MM.1S (cell line): ENCODE measurements around the gene OR6K2.
"Not testable (repeated sequence)": the region's sequence is repeated elsewhere in the genome, so short reads cannot be mapped to it uniquely, and the experiment has no call there.

Source experiments
- DNase-seq: peaks from one replicate; pipeline ENCODE4 v3.0.0-alpha.2; 2015
- H2AFZ ChIP-seq: fragments of 300-600 bp; sonication (generic); 2 replicates; pipeline ENCODE4 v1.6.0; 2016; ENCODE audit warnings: antibody characterized with exemption, low read length
- H3F3A ChIP-seq: fragments of 300-600 bp; sonication (generic); 2 replicates; pipeline ENCODE4 v1.6.1; 2016; ENCODE audit warnings: mild to moderate bottlenecking, antibody characterized with exemption, low read length, moderate library complexity, mixed read lengths; ENCODE audit not compliant: insufficient read depth
- H3K27ac ChIP-seq: fragments of 300-600 bp; sonication (generic); 2 replicates; pipeline ENCODE4 v1.5.1; 2016; ENCODE audit warnings: mild to moderate bottlenecking, low read length
- H3K27me3 ChIP-seq: fragments of 300-600 bp; sonication (generic); replicated peaks from 2 replicates; pipeline ENCODE4 v1.6.0; 2016; ENCODE audit warnings: low read length; ENCODE audit not compliant: insufficient read depth
- H3K36me3 ChIP-seq: fragments of 300-600 bp; sonication (generic); replicated peaks from 2 replicates; pipeline ENCODE4 v1.6.1; 2016; ENCODE audit warnings: mild to moderate bottlenecking, low read length, mixed read lengths; ENCODE audit not compliant: insufficient read depth
- H3K4me1 ChIP-seq: fragments of 300-600 bp; sonication (generic); 2 replicates; pipeline ENCODE4 v1.6.1; 2016; ENCODE audit warnings: low read length, mixed read lengths
- H3K4me2 ChIP-seq: fragments of 300-600 bp; sonication (generic); 2 replicates; pipeline ENCODE4 v1.6.0; 2016; ENCODE audit warnings: low read depth, low read length
- H3K4me3 ChIP-seq: fragments of 300-600 bp; sonication (generic); 2 replicates; pipeline ENCODE4 v1.5.1; 2016; ENCODE audit warnings: low read length, mixed read lengths
- H3K79me2 ChIP-seq: fragments of 300-600 bp; sonication (generic); 2 replicates; pipeline ENCODE4 v1.6.1; 2016; ENCODE audit warnings: mixed run types, low read length, mixed read lengths
- H3K9ac ChIP-seq: fragments of 300-600 bp; sonication (generic); 2 replicates; pipeline ENCODE4 v1.6.1; 2016; ENCODE audit warnings: low read length, mixed read lengths
- H3K9me2 ChIP-seq: fragments of 300-600 bp; sonication (generic); replicated peaks from 2 replicates; pipeline ENCODE4 v1.6.1; 2016; ENCODE audit warnings: mild to moderate bottlenecking, low read length, mixed read lengths; ENCODE audit not compliant: insufficient read depth
- H3K9me3 ChIP-seq: fragments of 300-600 bp; sonication (generic); replicated peaks from 2 replicates; pipeline ENCODE4 v1.6.1; 2016; ENCODE audit warnings: mild to moderate bottlenecking, low read length, mixed read lengths; ENCODE audit not compliant: insufficient read depth
- H4K20me1 ChIP-seq: fragments of 300-600 bp; sonication (generic); 2 replicates; pipeline ENCODE4 v1.6.1; 2016; ENCODE audit warnings: mild to moderate bottlenecking, low read length, moderate library complexity, mixed read lengths; ENCODE audit not compliant: insufficient read depth
- EZH2 ChIP-seq: fragments of 300-600 bp; sonication (generic); optimal IDR thresholded peaks from 2 replicates; pipeline ENCODE3; 2017; ENCODE audit warnings: low read depth, mild to moderate bottlenecking, antibody characterized with exemption, low read length, mixed read lengths
- EZH2phosphoT487 ChIP-seq: fragments of 300-600 bp; sonication (generic); IDR thresholded peaks from 2 replicates; pipeline ENCODE4 v1.6.1; 2018; ENCODE audit warnings: antibody characterized with exemption, low read length
- TF ChIP-seq, protein P1 (sequence below): fragments of 300-600 bp; sonication (generic); IDR thresholded peaks from 2 replicates; pipeline ENCODE4 v1.5.1; 2016; ENCODE audit warnings: antibody characterized with exemption, low read length, mixed read lengths

The OR6K2 gene

DNA sequence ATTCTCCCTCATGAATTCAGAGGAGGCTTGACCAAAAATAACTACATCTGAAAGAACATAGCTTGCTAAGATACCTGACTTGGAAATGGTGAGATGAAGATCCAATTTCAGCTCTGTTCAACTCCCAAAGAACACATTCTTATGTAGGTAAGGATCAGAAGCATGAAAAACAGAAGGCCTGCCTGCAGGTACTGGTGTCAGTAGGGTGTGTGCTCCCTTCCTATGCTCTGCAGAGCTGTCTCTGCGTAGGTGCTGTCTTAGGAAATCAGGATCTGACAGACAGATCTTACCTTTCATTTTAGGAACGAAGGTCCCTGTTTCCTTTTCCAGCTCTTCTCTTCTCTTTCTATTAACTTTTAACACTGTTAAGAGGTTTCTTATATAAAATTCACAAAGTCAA is 5.6 kb upstream of the OR6K2 start:
- Histone ChIP-seq H3K27ac (no peak overlapping the region), H4K20me1 (no peaks in the 10 kb centered on the region), H3K9me3 (no peaks in the 10 kb centered on the region), H2AFZ (no peak overlapping the region), H3K27me3 (no peaks in the 10 kb centered on the region), H3K4me1 (no peaks in the 10 kb centered on the region), H3K4me2 (no peak overlapping the region), H3K4me3 (no peak overlapping the region), H3K9ac (no peak overlapping the region), H3K9me2 (no peaks in the 10 kb centered on the region), H3F3A (no peaks in the 10 kb centered on the region), H3K36me3 (no peaks in the 10 kb centered on the region), H3K79me2 (no peaks in the 10 kb centered on the region)
- TF ChIP-seq EZH2: no peak
- no peak for DNase-seq

DNA sequence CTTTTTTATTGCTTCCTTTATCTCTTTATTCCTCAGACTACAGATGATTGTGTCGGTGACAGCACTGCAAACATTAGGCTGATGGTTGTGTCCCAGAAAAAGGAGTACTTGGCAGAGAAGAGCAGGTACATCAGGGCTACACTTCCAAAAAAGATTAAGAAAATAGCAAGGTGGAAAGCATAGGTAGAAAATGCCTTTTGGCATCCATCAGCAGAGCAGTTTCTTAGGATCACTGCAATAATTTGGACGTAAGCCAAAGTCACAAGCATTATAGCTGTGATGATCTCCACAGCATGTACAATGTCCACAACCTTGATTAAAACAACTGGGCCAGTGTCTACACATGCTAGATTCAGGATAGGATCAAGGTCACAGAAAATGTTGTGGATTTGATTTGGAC is 5.9 kb downstream of the OR6K2 start:
- no peak for TF ChIP-seq EZH2
- TF ChIP-seq, protein P1, sequence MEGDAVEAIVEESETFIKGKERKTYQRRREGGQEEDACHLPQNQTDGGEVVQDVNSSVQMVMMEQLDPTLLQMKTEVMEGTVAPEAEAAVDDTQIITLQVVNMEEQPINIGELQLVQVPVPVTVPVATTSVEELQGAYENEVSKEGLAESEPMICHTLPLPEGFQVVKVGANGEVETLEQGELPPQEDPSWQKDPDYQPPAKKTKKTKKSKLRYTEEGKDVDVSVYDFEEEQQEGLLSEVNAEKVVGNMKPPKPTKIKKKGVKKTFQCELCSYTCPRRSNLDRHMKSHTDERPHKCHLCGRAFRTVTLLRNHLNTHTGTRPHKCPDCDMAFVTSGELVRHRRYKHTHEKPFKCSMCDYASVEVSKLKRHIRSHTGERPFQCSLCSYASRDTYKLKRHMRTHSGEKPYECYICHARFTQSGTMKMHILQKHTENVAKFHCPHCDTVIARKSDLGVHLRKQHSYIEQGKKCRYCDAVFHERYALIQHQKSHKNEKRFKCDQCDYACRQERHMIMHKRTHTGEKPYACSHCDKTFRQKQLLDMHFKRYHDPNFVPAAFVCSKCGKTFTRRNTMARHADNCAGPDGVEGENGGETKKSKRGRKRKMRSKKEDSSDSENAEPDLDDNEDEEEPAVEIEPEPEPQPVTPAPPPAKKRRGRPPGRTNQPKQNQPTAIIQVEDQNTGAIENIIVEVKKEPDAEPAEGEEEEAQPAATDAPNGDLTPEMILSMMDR: no peak
- no peak for TF ChIP-seq EZH2phosphoT487
- Histone ChIP-seq H3K4me1 (no peaks in the 10 kb centered on the region), H3F3A (no peaks in the 10 kb centered on the region), H3K9me2 (no peaks in the 10 kb centered on the region), H4K20me1 (no peaks in the 10 kb centered on the region), H3K9ac (no peak overlapping the region), H3K4me3 (no peak overlapping the region), H3K79me2 (no peaks in the 10 kb centered on the region), H3K9me3 (no peaks in the 10 kb centered on the region), H3K36me3 (no peaks in the 10 kb centered on the region), H3K4me2 (no peak overlapping the region), H2AFZ (no peak overlapping the region), H3K27me3 (no peaks in the 10 kb centered on the region), H3K27ac (no peak overlapping the region)
- DNase-seq: no peak

DNA sequence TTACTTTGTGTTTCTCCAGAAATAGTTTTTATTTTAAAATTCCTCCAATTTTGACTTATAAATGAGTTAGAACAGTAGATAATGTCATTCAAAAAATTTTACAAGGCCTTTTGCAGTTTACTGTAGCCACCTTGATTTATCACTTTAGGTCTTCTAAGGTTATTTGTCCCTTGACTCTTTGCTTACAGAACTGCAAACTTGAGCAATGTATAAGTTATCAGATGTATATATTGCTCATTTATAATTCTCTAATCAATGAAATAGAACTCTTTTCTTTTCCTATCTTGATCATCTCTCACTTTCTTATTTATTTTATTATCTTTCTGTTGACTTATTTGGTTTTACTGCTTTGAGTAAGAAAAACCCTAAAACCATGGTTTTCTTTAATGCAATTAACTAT is 8.1 kb downstream of the OR6K2 start:
- Histone ChIP-seq H3K9me3 (no peaks in the 10 kb centered on the region), H3K79me2 (no peaks in the 10 kb centered on the region), H3F3A (no peaks in the 10 kb centered on the region), H3K9me2 (no peaks in the 10 kb centered on the region), H3K4me3 (no peak overlapping the region), H3K27me3 (no peaks in the 10 kb centered on the region), H3K4me1 (no peaks in the 10 kb centered on the region), H3K4me2 (no peak overlapping the region), H4K20me1 (no peaks in the 10 kb centered on the region), H2AFZ (no peak overlapping the region), H3K27ac (no peak overlapping the region), H3K36me3 (no peaks in the 10 kb centered on the region), H3K9ac (no peak overlapping the region)
- TF ChIP-seq EZH2: no peak
- TF ChIP-seq EZH2phosphoT487: no peak
- TF ChIP-seq, protein P1: no peak
- DNase-seq: no peak

DNA sequence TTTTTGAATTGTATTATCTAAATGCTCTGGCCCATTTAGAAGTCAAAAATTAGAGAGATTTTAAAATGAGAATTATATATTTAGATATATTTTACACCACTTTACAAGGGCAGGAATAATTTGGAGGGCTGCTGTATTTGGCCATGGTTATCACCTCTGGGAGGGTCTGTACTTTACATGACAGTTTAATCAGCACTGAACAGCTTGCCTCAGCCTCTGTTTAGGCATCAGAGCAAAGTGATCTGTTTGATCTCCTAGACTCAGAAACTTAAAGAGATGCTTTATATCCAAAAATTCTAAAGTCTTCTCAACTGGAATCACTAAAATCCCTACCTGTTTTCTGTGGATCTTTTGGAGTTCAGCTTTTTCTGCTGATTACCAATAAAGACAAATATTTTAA is 8.5 kb downstream of the OR6K2 start:
- DNase-seq: no peak

DNA sequence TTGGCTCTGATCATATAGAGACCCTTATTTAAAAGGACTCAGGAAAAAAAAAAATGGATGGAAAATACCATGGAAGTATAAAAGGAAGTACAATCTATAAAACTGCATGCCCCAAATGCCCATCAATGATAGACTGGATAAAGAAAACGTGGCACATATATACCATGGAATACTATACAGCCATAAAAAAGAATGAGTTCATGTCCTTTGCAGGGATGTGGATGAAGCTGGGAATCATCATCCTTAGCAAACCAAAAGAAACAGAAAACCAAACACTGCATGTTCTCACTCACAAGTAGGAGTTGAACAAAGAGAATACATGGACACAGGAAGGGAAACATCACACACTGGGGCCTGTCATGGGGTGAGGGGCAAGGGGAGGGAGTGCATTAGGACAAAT is 9.3 kb downstream of the OR6K2 start:
- not testable (repeated sequence) for H3K4me1 ChIP-seq, H3F3A ChIP-seq, H3K79me2 ChIP-seq, DNase-seq, H3K4me2 ChIP-seq, H3K27ac ChIP-seq, H3K9ac ChIP-seq, H3K9me2 ChIP-seq, H2AFZ ChIP-seq, H3K36me3 ChIP-seq, H3K4me3 ChIP-seq, H3K9me3 ChIP-seq, H4K20me1 ChIP-seq, H3K27me3 ChIP-seq

More for the DNA sequence above, 8.5 kb downstream of the OR6K2 start:
- H3K27me3 ChIP-seq: no peaks in the 10 kb centered on the region
- no peaks in the 10 kb centered on the region for H3K9me3 ChIP-seq
- TF ChIP-seq EZH2 (no peak), EZH2phosphoT487 (no peak)
- TF ChIP-seq, protein P1: no peak
- no peaks in the 10 kb centered on the region for H3K4me1 ChIP-seq
- H4K20me1 ChIP-seq: no peaks in the 10 kb centered on the region
- no peaks in the 10 kb centered on the region for H3F3A ChIP-seq
- H3K9ac ChIP-seq: no peak overlapping the region
- no peak overlapping the region for H2AFZ ChIP-seq
- no peak overlapping the region for H3K4me3 ChIP-seq
- H3K27ac ChIP-seq: no peak overlapping the region
- no peaks in the 10 kb centered on the region for H3K79me2 ChIP-seq
- H3K36me3 ChIP-seq: no peaks in the 10 kb centered on the region
- no peaks in the 10 kb centered on the region for H3K9me2 ChIP-seq
- H3K4me2 ChIP-seq: no peak overlapping the region
